Measurements from ENCODE around the gene CAMK2G.

- TF ChIP-seq CTCF (conservative IDR thresholded peaks at IDR 0.05; ENCODE audit: low read length) (peak; percentile 62), EZH2phosphoT487 (IDR thresholded peaks at IDR 0.05; ENCODE audit: borderline replicate concordance, low read depth, low read length) (no peak)
These were observed 99.7 kb downstream of the CAMK2G start for GRCh38 chr10:73774637-73775036.
